Pulmonary artery endothelial cell (primary cell): ENCODE measurements around the gene SUPT20H. TPM values are rescaled to one million over a fixed set of nuclear protein-coding genes. Genes with fewer than 3 reads are reported as not detected.

Source experiments
- DNase-seq: peaks from one replicate; pipeline ENCODE4 v3.0.0-alpha.2; 2011; ENCODE audit warnings: low read depth, low spot score
- total RNA-seq: library from RNA; depleted of rRNA; stranded (reverse); fragments of >200 nt; gene quantifications from 2 replicates; pipeline ENCODE4 v1.2.3, GENCODE V29; 2014

Gene SUPT20H
- 39.8 and 51.4 TPM in 2 replicates for total RNA-seq

- peak; percentile 76 for DNase-seq
These were observed at the start of gene SUPT20H for GRCh38 chr13:37058910-37059847. TSS of gene SUPT20H (minus strand) at chr13:37059688. CDS start at chr13:37051490, 8,198 bp downstream.

DNA sequence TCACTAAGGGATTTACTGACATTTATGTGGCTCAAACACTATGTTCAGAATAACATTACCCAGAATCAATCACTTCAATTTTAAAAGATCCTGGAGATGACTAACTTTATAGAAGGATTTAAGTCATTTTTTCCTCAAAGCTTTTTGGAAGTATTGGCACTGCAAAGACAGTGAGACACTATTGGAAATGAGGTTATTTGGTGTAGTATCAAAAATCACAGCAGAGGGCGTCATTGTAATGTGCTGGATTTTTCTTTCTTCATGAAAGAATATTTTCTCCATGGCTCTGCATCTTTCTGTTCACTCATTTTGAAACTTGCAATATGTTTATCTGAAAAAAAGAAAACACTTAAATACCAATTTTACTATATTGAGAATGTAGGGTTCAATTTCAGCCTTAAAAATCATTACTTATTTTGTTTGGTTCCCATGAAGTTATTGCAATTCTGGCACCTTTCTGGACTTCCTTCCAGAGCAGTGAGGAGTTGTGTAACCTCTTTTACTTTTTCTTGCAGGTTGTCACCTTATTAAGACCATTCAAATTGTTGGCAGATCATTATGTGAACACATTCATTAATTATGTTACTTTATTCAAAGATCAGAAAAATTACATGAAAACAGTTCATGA is 49.7 kb upstream of the SUPT20H start:
- DNase-seq, result peak; percentile 19

- no peak for DNase-seq
These were observed 48.4 kb upstream of the SUPT20H start for GRCh38 chr13:37107868-37108267.

DNA sequence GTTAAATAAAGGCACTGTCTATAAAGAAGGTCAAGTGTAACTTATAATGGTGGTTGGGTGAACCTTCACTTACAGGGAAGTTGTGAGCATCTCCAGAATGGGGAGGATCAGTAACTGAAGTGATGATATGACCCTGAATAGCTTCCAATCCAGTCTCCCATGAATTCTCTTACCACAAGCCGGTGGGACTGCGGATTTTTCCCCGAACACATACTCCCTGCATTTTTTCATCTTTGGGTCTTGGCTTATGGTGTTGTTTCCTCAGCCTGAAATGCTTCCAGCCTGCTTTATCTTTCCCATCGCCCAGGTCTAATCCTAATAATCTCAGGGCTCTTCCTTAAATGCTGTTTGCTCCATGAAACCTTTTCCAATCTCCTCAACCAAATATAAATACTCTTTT is 48.0 kb upstream of the SUPT20H start:
- no peak for DNase-seq

DNA sequence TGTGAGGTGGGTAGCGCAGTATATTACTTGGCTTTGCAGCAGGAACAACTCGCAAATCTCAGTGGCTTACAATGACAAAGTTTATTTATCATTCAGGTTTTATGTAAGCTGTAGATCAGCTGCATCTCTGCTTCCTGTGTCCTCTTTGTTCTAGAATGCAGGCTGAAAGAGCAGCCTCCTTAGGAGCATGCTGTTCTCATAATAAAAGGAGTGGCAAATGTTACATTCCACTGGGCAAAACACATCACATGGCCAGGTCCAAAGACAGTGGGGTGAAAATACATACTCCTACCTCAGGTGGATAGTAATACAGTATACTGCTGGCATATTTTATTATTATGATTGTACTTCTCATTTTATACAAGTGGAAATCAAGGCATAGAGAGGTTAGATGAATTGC is 47.2 kb upstream of the SUPT20H start:
- DNase-seq, result no peak

GRCh38 chr13:37105251-37105714 is 45.8 kb upstream of the SUPT20H start, which contains the start of gene CSNK1A1L:
TSS of gene CSNK1A1L (minus strand) at chr13:37105664. CDS start at chr13:37105256, 408 bp downstream.
- no peak for DNase-seq

DNA sequence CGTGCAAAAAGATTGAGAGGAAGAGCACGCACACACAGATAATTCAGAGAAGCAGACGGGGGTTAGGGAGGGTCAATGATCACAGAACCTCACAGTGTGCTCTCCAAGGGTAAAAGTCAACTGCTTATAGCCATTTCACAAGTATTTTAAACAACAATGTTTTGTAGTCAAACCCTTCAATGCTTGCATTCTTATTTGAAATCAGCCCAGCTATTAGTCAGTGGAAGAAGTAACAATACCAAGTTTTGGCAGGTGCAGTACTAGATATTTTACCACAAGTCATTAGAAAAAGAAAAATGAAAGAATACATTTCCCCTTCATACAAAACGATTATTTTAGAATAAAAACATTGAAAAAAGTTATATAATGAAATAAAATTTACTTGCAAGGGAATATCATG is 43.4 kb upstream of the SUPT20H start:
- DNase-seq, result no peak

- DNase-seq, result no peak
These were observed 41.7 kb upstream of the SUPT20H start for GRCh38 chr13:37101201-37101600.

DNA sequence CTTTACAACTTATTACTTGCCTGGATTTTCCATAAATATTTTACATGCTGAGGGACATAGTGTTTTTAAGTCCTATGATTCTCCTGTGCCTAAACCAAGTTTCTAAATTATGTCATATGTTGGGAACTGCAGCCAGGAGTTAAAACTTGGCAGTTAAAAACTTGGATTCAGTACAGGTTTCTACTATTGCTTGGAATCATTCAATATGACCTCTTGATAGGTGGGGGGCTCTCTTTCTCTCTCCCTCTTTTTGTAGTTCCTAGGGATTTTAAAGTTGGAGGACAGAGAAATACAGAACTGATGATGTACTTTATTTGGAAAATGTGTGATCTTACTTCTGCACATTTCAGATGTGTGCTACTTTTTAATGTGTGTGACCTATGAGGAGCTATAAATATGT is 41.2 kb upstream of the SUPT20H start:
- DNase-seq, result no peak

- no peak for DNase-seq
These were observed 37.6 kb upstream of the SUPT20H start for GRCh38 chr13:37097076-37097475.

DNA sequence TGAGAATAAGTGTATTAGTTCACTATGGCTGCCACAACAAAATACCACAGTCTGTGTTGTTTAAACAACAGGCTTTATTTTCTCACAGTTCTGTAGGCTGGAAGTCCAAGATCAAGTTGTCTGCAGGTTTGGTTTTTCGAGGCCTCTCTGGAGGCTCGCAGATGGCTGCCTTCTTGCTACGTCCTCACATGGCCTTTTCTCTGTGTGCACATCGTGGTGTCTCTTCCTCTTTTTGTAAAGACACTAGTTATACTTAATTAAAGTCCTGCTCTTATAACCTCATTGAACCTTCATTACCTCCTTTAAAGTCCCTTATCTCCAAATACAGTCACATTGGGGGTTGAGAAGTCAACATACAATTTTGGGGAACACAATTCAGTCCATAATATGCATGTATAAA is 35.4 kb upstream of the SUPT20H start:
- DNase-seq, result no peak

DNA sequence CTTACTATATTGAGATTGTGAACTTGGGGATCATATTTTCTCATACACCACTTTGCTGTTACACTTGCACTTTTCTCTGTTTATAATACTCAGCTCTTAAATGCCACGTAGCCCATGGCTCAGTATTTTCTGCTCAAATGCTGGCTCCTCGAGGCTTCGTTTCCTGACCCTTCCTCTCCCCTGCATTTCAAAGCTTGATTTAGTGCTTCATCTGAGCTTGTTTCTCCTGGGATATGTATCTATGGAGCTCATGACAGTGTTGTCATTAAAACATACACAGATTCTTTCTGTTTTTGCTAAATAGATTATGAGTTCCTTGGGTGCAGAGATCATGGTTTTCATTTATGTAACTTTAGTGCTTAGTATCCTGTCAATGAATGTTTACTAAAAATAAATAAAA is 34.6 kb upstream of the SUPT20H start:
- DNase-seq, result no peak

- no peak for DNase-seq
These were observed 32.3 kb upstream of the SUPT20H start for GRCh38 chr13:37091835-37092234.

- no peak for DNase-seq
These were observed 31.4 kb upstream of the SUPT20H start for GRCh38 chr13:37090912-37091311.

- no peak for DNase-seq
These were observed 30.0 kb upstream of the SUPT20H start for GRCh38 chr13:37089495-37089894.

DNA sequence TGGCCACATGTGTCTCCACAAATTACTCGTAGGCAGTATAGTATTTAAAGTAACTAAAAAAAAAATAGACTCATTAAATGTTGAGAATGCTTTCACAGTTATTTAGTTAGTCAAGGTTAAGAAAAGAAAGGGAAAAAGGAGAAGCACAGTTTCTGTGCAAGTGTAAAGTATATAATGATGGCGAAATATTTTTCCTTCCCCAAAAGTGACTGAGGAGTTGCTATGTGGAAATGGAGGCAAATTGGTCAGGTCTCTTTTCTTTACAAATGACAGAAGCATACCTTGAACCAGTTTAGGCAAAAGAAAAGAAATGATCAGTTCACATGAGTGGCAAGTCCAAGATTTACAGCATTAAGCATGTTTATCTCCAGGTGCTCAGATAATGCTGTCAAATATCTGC is 28.0 kb upstream of the SUPT20H start:
- DNase-seq, result no peak

DNA sequence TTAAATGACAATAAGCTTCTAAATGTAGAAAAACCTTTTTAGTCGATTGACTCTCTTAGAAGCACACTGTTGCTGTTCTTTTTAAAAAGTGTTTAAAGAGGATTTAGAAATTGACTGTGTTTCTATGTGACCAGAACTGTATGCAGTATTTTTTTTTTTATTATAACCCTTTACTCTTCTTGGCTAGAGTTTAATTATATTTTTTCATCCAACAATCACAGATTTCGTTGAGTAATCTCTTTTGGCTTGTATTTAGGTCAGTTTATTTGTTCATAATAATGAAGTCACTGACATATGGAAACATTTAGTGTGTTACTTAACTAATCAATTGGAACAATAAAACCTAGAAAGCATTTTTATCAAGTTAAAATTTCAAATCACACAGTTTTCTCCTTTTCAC is 26.1 kb upstream of the SUPT20H start:
- DNase-seq, result no peak

DNA sequence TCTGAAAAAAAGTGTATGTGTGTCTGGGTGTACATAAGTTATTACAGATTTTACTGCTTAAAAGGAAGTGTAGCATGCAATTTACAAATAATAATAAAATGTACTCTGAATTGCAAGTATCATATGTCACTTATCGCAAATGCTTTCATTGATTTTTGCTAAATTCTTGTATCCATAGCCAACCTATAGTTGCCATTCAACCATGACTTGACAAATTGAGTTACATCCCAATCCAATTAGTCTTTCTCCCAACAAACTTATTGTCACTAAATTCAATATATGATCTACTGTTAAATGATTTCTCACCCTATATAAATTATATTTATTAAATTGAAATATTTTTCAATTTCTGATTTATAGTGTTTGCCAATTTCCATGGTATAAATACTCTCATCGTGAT is 17.3 kb upstream of the SUPT20H start:
- DNase-seq, result no peak

DNA sequence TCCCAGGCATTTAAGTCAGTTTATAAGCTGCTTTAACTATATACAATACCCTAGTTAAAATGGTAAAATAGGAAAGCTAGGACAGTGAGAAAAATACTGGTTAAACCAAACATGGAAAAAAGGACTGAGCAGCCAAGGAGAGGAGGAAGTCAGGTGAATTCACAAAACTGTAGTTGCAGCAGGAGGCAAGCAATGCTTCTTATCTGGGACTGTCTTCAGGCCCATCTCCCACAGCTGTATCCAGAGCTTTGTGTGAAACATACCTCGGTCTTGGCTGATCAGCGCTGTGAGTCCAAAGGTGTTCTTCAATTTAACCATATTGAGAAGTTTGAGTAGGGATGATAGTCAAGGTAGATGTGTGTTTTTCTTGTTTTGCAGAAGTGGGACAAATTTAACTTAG is 15.7 kb upstream of the SUPT20H start:
- DNase-seq, result no peak

GRCh38 chr13:37074703-37075102 is 15.2 kb upstream of the SUPT20H start:
- no peak for DNase-seq

- DNase-seq, result no peak
These were observed 12.5 kb upstream of the SUPT20H start for GRCh38 chr13:37072024-37072423.

DNA sequence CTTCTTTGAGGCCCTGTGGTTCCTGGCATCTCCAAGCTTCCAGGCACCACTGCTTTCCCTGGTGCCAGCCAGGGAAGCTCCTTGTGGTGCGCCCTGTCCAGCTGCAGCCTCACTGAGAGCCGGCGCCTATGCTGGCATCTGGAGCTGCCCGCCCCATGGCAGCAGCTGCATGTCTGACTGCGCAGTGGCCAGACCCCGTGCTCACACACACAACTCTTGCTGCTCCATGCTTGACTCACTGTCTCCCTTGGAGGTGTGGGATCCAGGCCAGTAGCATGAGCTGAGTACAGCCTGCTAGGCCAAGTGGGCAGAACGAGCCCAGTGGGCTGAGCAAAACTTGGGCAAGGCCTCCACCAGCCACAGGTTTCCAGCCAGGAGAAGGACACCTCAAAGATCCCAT is 11.5 kb upstream of the SUPT20H start:
- DNase-seq, result no peak
